Measurements from ENCODE around the gene CDYL.

The CDYL gene

GRCh38 chr6:4816904-4817303 lies 40.7 kb downstream of the CDYL start:
- DNase-seq (ENCODE audit: low read depth): no peak
- TF ChIP-seq CTCF (conservative IDR thresholded peaks at IDR 0.05; ENCODE audit: low read depth, low read length): no peak

GRCh38 chr6:4817551-4817950 lies 41.3 kb downstream of the CDYL start:
- no peak for TF ChIP-seq CTCF (conservative IDR thresholded peaks at IDR 0.05; ENCODE audit: low read depth, low read length)
- no peak for DNase-seq (ENCODE audit: low read depth)
- H3K4me3 ChIP-seq (ENCODE audit: low read length): no peak overlapping the region

More at GRCh38 chr6:4816904-4817303, 40.7 kb downstream of the CDYL start:
- H3K4me3 ChIP-seq (ENCODE audit: low read length): no peak overlapping the region

- no peak for DNase-seq (ENCODE audit: low read depth)
- no peak for TF ChIP-seq CTCF (conservative IDR thresholded peaks at IDR 0.05; ENCODE audit: low read depth, low read length)
- no peak overlapping the region for H3K4me3 ChIP-seq (ENCODE audit: low read length)
These were observed 42.2 kb downstream of the CDYL start for GRCh38 chr6:4818272-4818938.

- no peak for DNase-seq (ENCODE audit: low read depth)
- no peak for TF ChIP-seq CTCF (conservative IDR thresholded peaks at IDR 0.05; ENCODE audit: low read depth, low read length)
- no peak overlapping the region for H3K4me3 ChIP-seq (ENCODE audit: low read length)
These were observed 43.6 kb downstream of the CDYL start for GRCh38 chr6:4819706-4820283.

GRCh38 chr6:4820704-4821276 lies 44.6 kb downstream of the CDYL start:
- no peak for TF ChIP-seq CTCF (conservative IDR thresholded peaks at IDR 0.05; ENCODE audit: low read depth, low read length)
- no peak overlapping the region for H3K4me3 ChIP-seq (ENCODE audit: low read length)
- no peak for DNase-seq (ENCODE audit: low read depth)

GRCh38 chr6:4822476-4822875 lies 46.3 kb downstream of the CDYL start:
- DNase-seq (ENCODE audit: low read depth): no peak
- no peak for TF ChIP-seq CTCF (conservative IDR thresholded peaks at IDR 0.05; ENCODE audit: low read depth, low read length)
- H3K4me3 ChIP-seq (ENCODE audit: low read length): no peak overlapping the region

Measured in retinal pigment epithelial cell (primary cell).